ENCODE measurements around the gene ZNF385B. TPM values are rescaled to one million over a fixed set of nuclear protein-coding genes. Genes with fewer than 3 reads are reported as not detected.

ZNF385B gene
- total RNA-seq, 1 donor from 2014 or later = not detected

DNA sequence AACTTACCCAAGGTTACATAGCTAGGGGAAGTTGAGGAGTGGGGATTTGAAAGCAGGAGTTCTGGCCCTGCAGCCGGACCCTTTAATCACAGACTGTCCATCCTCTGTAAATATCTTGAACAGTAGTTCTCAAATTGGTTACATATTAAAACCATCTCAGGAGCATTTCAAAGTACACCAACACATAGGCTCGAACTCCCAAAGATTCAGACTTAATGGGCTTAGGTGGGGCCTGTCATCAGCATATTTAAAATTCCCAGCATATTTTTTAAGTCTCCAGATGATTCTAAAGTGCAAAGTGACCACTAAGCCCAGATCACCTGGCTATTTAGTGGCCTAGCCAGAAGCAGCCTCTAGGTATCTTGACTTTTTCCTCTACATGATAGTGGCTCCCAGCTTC, 192.2 kb downstream of the ZNF385B start:
- DNase-seq (no peak), ATAC-seq (ENCODE audit: low read depth) (no peak)
- ChIA-PET CTCF (no interaction called here), POLR2A (no interaction called here)
- Mint-ChIP-seq H3K27ac (no peak overlapping the region), H3K4me3 (no peak overlapping the region), H3K27me3 (no peaks in the 10 kb centered on the region), H3K4me1 (no peaks in the 10 kb centered on the region), H3K9me3 (no peaks in the 10 kb centered on the region), H3K36me3 (ENCODE audit: low read depth) (no peaks in the 10 kb centered on the region)
- intact Hi-C loops (cut with micrococcal nuclease) = no loop called here
- TF ChIP-seq, protein P1, sequence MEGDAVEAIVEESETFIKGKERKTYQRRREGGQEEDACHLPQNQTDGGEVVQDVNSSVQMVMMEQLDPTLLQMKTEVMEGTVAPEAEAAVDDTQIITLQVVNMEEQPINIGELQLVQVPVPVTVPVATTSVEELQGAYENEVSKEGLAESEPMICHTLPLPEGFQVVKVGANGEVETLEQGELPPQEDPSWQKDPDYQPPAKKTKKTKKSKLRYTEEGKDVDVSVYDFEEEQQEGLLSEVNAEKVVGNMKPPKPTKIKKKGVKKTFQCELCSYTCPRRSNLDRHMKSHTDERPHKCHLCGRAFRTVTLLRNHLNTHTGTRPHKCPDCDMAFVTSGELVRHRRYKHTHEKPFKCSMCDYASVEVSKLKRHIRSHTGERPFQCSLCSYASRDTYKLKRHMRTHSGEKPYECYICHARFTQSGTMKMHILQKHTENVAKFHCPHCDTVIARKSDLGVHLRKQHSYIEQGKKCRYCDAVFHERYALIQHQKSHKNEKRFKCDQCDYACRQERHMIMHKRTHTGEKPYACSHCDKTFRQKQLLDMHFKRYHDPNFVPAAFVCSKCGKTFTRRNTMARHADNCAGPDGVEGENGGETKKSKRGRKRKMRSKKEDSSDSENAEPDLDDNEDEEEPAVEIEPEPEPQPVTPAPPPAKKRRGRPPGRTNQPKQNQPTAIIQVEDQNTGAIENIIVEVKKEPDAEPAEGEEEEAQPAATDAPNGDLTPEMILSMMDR (IDR thresholded peaks at IDR 0.05) = no peak

DNA sequence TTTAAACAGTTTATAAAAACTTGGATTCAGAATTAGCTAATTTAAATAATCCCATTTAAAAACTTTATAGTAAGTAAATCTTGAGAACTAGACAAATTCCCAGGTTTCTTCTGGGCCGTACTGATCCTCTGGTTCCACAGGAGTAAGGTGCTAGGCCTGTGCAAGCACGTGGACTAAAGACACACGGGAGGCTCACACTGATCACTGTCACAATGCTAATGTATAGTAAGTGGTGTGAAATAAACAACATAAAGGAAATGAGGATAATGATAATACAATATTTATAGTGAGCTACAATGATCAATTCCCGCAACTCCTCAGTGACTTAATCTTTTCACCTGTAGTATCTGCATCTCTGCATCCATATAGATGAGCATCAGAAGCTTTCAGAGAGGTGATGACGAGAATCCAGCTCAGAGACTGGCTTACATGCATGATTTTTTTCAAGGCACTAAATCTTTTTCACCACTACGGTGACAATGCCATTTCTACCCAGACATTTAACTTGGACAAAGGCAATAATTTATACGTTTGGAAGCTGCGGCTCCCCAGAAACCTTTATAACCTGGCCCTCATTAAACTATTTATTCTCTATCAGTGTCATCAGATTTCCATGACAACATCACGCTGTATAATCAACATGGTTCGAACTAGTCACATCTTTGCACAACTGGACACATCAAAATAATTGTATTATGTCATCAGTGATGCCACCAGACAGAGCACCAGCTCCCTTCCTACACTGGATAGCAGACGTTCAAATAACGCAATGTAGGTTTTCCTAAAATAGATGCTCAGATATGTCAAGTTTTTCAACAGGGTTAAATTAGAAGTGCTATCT, 196.2 kb downstream of the ZNF385B start:
- H3K4me1 Mint-ChIP-seq = no peaks in the 10 kb centered on the region
- H3K27me3 Mint-ChIP-seq = no peaks in the 10 kb centered on the region
- no peak overlapping the region for H3K4me3 Mint-ChIP-seq
- DNase-seq = no peak
- ChIA-PET POLR2A (no interaction called here), CTCF (no interaction called here)
- TF ChIP-seq, protein P1 (IDR thresholded peaks at IDR 0.05) = no peak
- intact Hi-C loops (cut with micrococcal nuclease) = no loop called here
- H3K27ac Mint-ChIP-seq = no peak overlapping the region
- ATAC-seq (ENCODE audit: low read depth) = no peak
- no peaks in the 10 kb centered on the region for H3K9me3 Mint-ChIP-seq
- no peaks in the 10 kb centered on the region for H3K36me3 Mint-ChIP-seq (ENCODE audit: low read depth)

DNA sequence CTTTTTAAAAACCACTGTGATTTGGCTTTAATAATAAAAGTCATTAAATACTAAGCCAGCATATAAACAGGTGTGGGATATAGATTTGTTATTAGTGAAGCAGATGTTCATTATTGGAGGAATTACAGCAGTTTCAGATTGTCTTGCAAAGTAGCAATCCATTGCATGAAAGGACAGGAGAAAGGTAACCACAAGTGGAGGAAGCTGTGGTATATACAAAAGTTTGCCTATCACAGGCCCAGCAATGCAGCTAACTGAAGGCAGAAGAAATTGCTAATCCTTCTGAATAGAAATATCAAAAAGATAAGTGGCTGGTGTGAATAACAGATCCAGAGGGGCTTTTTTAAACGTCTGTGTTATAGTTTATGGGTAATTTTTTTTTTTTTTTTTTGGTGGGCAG, 199.4 kb downstream of the ZNF385B start:
- H3K4me1 Mint-ChIP-seq = no peaks in the 10 kb centered on the region

DNA sequence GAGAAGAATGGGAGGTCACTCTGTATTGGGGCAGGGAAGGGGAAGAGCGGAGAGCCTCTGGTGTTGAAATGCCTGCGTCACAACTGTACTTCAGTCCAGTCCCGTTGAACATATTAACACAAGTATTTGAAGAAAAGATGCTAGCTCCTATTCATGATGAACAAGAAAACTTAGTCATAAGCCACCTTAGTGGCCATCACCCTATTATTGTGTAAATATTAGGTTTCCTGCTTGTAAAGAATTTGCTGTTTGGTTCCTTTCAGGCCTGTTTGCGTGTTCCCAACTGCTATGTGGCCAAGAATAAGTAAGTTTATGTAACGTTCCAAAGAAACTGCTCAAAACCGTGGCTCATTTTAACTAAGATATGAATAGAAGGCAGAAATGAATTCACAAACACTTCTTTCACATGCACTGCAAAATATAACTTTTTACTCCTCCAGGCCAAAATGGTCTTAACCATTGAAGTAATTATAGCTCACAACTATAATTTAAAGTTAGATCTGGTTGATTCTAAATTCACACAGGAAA, 204.3 kb downstream of the ZNF385B start:
- H3K27ac Mint-ChIP-seq = no peak overlapping the region
- no peaks in the 10 kb centered on the region for H3K9me3 Mint-ChIP-seq
- TF ChIP-seq, protein P1 (IDR thresholded peaks at IDR 0.05) = no peak
- intact Hi-C loops (cut with micrococcal nuclease) = no loop called here
- ChIA-PET CTCF (no interaction called here), POLR2A (no interaction called here)
- H3K27me3 Mint-ChIP-seq = peaks cover 1% of the 10 kb centered on the region
- H3K4me1 Mint-ChIP-seq = no peaks in the 10 kb centered on the region
- ATAC-seq (ENCODE audit: low read depth) (no peak), DNase-seq (no peak)
- no peaks in the 10 kb centered on the region for H3K36me3 Mint-ChIP-seq (ENCODE audit: low read depth)
- no peak overlapping the region for H3K4me3 Mint-ChIP-seq

More for the DNA sequence above, 199.4 kb downstream of the ZNF385B start:
- DNase-seq (no peak), ATAC-seq (ENCODE audit: low read depth) (no peak)
- ChIA-PET POLR2A (no interaction called here), CTCF (no interaction called here)
- TF ChIP-seq, protein P1 (IDR thresholded peaks at IDR 0.05) = no peak
- no peak overlapping the region for H3K27ac Mint-ChIP-seq
- H3K36me3 Mint-ChIP-seq (ENCODE audit: low read depth) = no peaks in the 10 kb centered on the region
- H3K9me3 Mint-ChIP-seq = no peaks in the 10 kb centered on the region
- H3K4me3 Mint-ChIP-seq = no peak overlapping the region
- no peaks in the 10 kb centered on the region for H3K27me3 Mint-ChIP-seq
- intact Hi-C loops (cut with micrococcal nuclease) = no loop called here

DNA sequence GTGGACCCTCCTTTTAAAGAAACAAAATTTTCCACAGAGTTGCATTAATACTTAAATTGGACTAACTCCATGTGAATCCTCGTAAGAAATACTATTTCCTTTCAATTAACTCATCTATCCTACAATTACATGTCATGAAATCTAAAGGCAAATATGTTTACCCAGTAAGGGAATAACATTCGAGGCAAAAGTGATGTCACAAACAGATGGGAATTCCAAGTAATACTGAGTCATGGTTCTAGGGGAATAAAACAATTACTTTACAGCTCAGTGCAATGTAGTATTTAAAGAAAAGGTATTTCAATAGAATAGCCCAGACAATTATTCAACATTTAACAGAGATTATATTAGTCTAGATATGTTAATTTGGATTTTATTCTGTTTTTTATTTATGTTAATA, 205.8 kb downstream of the ZNF385B start:
- no peaks in the 10 kb centered on the region for H3K9me3 Mint-ChIP-seq
- POLR2A ChIA-PET = no interaction called here
- H3K27ac Mint-ChIP-seq = no peak overlapping the region

More for the DNA sequence above, 205.8 kb downstream of the ZNF385B start:
- H3K36me3 Mint-ChIP-seq (ENCODE audit: low read depth) = no peaks in the 10 kb centered on the region
- H3K27me3 Mint-ChIP-seq = peaks cover 1% of the 10 kb centered on the region
- no peak overlapping the region for H3K4me3 Mint-ChIP-seq
- intact Hi-C loops (cut with micrococcal nuclease) = no loop called here
- H3K4me1 Mint-ChIP-seq = no peaks in the 10 kb centered on the region
- CTCF ChIA-PET = no interaction called here
- no peak for ATAC-seq (ENCODE audit: low read depth)
- no peak for DNase-seq
- TF ChIP-seq, protein P1 (IDR thresholded peaks at IDR 0.05) = no peak
